Amniotic epithelial cell (primary cell): ENCODE results near the gene HOXA4.

Experiments used
- DNase-seq: peaks from one replicate; pipeline ENCODE4 v3.0.0-alpha.2; 2010; ENCODE audit warnings: low read depth

The HOXA4 gene

DNA sequence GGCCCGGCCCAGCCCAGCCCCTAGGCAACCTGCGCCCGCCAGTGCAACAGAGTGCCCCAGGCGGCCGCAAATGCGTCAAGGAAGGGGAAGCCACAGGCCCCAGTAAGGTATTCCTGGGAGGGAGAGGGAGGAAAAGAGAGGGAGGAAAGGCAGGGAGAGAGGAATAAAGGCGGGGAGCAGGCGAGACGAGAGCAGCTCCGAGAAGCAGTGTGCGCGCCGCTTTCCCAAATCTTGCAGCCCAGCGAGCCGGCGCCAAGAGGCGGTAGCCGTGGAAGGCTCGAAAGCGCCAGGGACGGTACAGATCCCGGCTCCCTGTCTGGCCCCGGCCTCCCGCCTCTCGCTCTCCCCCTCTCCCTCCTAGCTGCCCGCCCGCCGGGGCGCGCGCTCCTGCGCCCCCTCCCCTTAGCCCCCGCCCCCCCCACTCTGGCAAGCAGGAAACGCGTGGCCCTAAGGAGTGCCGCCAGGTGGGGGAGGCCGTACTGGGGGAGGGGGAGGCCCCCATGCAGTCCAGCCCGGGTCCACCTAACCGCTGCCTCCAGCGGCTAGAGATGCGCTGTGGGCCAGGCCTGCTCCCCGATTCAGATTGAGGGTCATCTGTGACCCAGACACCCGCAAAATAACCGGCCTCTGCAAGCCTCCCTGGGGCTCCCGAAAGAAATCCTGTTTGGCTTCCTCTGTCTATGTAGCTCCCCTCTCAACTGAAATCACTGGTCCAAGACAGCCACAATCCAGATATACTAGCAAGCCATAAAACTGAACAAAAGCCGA, 39.3 kb upstream of the HOXA4 start:
- DNase-seq, result no peak

GRCh38 chr7:27168265-27168947, 37.8 kb upstream of the HOXA4 start:
- no peak for DNase-seq

DNA sequence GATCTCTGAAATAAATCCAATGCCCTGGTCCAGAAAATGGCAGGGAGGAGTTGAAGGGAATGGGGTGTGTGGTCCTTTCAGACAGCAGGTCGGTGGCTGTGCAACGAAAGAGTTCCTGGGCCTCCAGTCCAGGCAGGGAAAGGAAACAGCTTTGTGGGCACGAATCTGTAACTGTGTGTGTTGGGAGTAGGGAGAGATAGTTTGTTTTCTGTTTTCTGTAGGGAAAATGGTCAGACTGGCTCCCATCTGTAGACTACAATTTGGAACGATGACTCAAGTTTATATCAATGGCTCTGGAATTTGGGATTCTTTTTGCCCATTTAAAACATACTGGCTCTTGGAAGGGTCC, 37.3 kb upstream of the HOXA4 start:
- DNase-seq, result no peak

- DNase-seq, result no peak
Measured at GRCh38 chr7:27166531-27167505, 36.3 kb upstream of the HOXA4 start.

GRCh38 chr7:27165996-27166530, 35.5 kb upstream of the HOXA4 start:
- DNase-seq, result no peak

GRCh38 chr7:27165089-27165995, 34.8 kb upstream of the HOXA4 start, which contains the start of gene HOXA9:
TSS of gene HOXA9 (minus strand) at chr7:27165537. CDS start at chr7:27165457, 80 bp downstream.
- no peak for DNase-seq

- DNase-seq, result no peak
Measured at GRCh38 chr7:27164367-27165088, 34.0 kb upstream of the HOXA4 start.

DNA sequence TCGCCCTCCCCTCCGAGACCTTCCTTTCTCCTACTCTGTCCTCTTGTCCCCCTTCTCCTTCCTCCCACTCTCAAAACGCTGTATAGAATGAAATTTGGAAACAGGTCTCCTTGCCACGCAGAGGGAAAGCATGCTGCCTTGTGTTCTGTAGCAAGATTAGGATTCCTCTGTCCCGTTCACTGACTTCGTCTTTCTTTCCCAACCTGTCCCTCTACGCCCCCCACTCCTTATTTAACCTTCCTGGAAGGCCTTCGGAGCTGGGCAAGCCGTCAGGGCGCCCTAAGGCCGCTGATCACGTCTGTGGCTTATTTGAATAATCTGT, 33.4 kb upstream of the HOXA4 start:
- DNase-seq, result no peak

DNA sequence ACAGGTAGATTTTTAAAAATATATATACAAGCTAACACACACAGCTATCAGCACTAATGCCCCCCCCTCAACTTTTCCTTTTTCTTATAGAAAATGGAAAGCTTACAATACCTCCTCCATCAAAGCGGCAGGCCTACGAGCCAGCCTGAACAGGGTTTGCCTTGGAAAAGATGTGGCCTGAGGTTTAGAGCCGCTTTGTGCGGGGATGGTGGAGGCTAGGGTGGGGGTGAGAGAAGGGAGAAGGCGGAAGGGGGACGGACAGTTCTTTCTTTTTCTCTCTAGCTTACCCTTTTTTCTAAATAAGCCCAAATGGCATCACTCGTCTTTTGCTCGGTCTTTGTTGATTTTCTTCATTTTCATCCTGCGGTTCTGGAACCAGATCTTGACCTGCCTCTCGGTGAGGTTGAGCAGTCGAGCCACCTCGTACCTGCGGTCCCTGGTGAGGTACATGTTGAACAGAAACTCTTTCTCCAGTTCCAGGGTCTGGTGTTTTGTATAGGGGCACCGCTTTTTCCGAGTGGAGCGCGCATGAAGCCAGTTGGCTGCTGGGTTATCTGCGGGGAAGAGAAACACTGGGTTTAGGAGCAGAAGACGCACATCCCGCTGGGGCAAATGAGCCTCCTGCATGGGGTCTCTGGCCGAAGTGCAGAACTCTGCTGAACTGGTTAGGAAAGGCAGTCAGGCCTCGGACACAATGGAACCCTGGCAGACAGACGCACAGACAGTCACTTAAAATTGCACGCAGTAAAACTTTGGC, 32.9 kb upstream of the HOXA4 start:
- no peak for DNase-seq

- no peak for DNase-seq
Measured at GRCh38 chr7:27162561-27163287, 32.2 kb upstream of the HOXA4 start.

- no peak for DNase-seq
Measured at GRCh38 chr7:27161721-27162560, 31.4 kb upstream of the HOXA4 start.

DNA sequence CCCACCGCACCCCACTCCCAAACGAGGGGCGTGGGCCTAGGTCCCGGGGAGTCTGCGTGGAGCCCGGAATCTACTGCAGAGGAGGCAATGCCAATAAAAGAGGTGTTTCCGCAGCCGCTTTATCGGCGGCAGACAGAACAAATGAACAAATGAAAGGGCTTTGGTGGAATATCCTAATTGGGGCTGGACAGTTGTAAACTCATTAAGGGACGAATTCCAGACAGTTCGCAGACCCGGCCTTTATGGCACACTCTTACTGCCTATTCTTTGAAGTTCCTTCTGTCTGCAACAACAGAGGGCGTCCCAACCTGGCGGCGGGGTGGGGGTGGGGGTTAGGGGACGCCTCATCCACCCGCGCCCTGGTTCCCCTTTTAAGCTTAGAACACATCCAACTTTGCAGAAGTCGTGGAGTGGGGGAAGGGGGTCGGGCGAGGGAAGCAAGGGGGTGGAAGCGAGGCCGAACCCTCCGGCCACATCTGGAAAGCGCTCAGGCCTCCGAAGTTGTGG, 30.7 kb upstream of the HOXA4 start:
- DNase-seq, result no peak

- DNase-seq, result peak; percentile 44
Measured at GRCh38 chr7:27160546-27161213, 30.1 kb upstream of the HOXA4 start.

DNA sequence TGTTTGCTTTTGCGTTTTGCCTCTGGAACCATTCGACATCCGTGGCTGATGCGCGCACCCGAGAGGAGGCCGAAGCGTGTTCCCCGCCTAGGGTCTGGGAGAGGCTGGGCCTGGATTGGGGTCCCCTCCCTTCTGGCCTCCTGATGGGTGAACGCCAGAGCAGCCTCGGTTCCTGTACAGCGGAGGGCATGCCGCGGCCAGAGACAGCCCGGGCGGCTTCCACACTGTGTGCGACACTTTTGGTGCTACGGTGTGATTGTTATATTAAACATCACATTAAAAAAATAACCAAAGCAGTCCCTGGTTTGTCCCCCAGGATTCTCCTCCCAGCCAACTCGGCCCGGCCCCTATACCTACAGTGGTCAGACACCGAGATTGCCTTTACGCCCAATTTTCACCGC, 29.6 kb upstream of the HOXA4 start:
- DNase-seq, result no peak

- DNase-seq, result no peak
Measured at GRCh38 chr7:27159266-27160144, 28.9 kb upstream of the HOXA4 start.
